HG02642 (cell line): Measurements from ENCODE around the gene VSIG8.

Source experiments
- ATAC-seq: cut with Tn5 transposase; IDR thresholded peaks from one replicate; pipeline ENCODE4 v1.9.1; 2021; ENCODE audit warnings: mild to moderate bottlenecking; ENCODE audit not compliant: unreplicated experiment, poor library complexity

Gene VSIG8

DNA sequence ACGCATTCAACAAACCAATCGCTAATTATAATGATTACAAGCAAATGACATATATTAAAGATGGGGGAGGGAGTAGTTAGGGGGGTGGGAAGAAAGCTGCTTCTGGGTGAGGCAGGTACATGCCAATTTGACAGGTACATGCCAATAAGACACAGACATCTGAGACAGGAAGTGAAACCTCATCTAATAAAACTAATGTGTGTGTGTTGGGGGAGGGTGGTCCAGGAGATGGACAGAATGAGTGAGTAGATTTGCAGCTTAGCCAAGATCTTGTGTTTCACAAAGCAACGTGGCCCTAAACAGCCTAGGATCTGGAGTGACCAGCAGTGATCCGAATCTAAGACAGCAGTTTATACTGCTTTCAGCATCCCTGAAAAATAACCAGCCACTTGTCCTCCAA, 26.7 kb upstream of the VSIG8 start:
- ATAC-seq: no peak

DNA sequence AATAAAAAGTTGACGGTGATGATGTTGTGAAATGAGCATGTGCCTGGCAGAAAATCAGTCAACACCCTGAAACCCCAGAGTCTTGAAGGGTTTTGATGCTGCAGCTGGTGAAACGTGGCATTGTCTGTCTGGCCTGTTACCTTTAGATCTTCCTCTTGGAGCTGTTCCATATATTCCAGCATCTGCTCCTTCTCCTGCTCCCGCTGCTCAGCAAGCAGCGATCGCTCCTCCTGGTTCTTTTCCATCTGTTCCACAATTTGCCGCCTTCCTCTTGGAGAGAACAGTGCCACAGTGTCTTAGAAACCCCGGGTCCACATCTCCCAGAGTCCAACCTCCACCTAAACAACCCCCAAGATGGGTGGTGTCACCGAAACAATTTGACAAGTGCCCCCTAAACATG, 21.8 kb upstream of the VSIG8 start:
- ATAC-seq: no peak

DNA sequence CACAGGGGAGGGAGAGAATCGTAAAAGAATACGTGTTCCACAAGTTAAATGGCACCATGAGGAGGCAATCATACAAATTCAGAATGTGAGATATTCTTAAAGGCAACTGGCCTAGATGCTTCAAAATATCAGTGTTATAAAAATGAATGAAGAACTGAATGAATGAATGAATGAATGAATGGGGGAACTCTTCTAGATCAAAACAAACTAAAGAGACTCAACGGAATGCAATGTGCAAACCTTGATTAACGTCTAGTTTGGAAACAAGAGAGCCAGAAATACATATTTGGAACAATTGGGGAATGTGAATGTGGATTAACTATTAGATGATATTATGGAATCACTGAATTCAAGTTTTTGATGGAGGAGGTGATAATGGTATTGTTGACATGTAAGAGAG, 20.7 kb upstream of the VSIG8 start:
- no peak for ATAC-seq

DNA sequence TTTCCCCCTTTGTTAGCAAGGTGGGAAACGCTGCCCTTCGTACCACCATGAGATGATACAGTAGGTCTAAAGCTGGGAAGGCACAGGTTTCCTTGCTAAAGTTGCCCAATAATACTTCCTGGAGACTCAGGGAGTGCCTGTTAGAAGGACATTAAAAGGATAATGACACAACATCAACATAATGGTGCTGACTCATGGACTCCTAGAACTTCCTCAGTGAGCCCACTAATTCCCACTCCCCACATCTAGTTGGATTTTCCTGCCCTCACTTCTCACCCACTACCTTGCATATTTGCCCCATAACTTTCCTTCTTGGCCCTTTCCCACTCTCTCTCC, 20.0 kb upstream of the VSIG8 start:
- ATAC-seq: no peak

DNA sequence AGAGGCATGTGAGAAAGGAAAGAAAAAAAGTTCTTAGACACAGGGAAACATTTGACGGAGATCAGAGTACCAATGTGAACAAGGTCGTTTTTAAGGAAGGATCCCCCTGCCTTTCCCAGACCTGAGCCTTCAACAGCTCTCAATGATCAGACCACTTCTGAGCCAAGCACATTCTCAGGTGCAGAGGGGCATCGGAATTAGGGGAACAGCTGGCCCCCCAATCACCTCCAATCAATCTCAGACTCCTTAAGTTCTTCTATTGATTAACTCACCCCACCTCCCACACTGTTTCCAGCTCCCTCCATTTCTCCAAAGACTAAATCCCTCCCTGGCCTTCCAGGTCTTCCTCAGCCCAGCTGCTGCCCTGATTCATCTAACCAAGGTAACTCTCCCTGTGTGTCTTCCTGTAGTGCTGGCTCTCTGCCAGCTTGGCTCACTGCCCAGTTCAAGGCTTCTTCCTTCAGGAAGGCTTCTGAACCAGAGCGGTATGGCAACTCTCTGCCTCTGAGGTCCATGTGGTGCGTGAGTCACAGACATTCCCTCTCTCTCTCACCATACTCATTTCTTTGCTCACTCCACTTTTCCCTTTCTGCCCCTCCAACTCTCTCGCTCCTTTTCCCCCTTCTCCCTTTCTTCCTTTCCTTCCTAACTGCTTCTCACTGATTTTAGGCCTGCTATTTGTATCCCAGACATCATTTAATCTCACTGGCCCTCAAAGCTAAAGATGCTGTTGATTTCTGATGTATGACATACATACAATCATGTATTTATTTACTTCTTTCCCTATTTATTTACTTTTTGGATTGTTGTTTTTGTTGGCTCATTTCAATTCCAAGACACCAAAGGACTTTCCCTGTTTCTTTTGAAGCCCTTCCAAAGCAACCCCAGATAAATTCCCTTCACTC, 19.4 kb upstream of the VSIG8 start:
- no peak for ATAC-seq

DNA sequence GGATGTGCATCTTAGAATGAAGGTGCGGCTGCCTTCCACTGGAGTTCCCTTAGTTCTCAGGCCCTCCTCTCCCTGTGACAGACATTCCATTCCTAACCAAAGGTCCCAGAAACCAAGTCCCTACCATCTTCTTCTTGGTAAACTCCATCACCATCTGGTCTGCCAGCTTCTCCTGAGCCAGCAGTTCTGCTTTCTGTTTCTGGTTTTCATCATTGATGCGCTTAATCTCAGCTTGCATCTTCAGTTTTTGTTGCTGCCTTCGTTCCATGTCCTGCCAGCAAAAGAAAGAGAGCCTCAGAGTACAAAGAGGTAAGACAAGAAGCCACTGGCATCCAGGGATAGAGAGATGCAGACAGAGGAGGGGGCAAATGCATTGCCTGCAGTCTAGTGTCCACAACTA, 18.0 kb upstream of the VSIG8 start:
- no peak for ATAC-seq

DNA sequence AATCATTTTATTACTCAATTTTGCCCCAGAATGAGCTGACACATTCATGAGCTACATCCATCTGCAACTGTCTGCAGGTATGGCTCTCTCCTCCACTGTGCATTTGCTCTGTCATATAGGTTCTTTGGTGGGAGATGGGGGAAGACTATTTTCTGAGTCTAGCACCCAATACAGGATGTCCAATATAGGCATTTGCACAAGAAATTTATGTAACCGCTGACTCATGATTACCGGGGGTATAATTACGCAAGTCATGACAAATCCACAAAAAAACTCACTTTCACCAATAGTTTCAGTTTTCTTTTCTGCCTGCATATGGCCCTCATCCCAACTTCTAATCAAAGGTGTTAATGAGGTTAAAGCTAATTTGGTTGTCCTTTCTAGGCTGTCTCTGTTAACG, 17.5 kb upstream of the VSIG8 start:
- ATAC-seq: no peak

DNA sequence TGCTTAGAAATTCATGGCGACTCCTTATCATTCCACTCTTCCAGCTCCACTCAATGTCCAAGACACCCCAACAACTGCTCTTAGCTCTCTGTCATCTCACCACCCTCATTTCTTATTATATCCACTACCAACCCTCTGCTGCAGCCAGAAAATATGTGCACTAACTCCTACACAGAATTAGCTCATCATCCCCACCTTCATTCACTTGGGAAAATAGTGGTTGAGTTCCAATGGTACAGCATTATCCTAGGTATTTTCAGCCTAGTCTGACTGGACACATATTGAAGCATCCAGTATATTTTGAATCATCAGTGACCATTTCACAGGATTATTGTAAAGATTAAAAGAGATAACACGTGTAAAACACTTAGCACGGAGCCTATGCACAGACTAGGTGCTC, 16.7 kb upstream of the VSIG8 start:
- no peak for ATAC-seq

DNA sequence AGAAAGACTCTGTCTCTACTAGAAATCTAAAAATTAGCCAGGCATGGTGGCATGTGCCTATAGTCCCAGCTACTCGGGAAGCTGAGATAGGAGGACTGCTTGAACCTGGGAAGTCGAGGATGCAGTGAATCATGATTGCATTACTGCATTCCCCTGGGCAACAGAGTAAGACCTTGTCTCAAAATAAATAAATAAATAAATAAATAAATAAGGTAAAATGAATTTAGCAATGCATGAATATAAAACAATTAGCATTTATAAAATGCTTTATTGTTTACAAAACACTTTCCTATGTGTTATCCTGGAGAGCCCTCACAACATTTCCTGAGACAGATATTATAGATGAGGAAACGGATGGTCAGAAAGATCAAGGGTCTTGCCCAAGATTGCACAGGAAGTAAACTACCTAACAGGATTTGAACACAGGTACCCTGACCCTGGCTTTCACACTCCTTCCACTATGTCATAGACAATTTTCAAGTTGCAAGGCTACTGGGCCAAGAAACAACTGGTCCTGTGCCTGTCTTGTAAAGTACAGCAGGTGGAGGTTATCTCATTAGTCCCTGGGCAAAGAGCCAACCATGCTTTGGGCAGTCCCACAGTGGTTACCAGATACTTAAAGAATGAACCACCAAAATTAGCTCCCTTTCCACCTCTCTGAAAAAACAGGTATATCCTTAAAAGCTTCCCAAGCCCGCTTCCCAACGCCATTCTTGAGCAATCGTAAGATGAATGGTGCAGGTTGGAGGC, 15.4 kb upstream of the VSIG8 start:
- no peak for ATAC-seq

DNA sequence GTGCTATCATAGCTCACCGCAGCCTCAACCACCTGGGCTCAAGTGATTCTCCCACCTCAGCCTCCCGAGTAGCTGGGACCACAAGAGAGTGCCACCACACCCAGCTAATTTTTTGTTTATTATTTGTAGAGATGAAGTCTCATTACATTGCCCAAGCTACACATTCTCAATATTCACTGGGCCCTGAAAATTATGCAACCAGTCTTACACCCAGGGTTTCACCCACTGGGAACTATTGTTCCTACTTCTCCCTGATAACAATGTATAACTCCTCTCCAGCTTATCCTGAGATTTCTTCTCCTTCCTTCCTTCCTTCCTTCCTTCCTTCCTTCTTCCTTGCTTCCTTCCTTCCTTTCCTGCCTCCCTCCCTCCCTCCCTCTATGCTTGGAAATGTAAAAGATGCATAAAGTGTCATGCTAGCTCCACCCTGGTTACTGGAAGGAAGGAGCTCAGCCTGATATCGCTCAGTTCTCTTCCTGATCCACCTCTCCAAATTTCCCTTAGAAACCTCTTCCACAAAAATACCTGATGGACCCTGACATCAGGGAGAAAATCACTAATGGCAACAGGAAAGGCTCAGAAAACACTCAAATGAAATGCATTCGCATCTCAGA, 11.2 kb upstream of the VSIG8 start:
- ATAC-seq: no peak

DNA sequence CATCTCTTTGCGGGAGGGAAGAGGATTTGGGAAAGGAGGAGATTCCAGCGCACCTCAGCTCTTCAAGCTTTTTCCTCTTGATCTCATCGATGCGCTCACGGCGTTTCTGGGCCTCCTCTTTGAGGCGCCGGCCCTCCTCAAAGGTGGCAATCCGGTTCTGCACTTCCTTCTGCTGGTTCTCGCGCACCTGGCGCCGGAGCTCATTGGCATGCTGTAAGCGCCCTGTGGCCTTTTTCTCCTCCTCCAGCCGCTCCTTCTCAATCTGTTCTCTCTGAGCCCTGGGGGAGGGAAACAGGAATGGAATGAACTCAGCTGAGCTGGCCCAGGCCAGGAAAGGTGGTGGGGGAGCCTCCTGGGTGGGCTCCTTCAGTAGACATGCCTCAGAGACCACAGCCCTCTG, 10.4 kb upstream of the VSIG8 start:
- ATAC-seq: no peak

DNA sequence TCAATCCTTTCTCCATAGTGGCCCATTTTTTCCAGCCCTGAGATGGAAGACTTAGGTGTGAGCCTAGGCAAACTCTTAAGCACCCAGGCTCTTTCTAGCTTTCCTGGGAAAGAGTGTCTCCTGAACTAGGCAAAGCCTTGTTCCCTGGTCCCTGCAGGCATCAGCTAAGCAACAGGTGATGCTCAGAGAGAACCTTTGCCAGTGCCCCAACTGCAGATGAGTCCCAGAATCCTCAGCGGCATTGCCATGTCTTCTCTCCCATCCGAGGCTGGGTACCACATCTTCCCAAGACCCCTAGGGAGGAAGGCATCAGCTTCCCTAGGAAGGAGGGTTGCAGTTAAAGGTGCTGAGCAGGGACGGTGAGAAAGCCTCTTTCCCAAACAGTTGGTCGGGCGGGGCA, 8.2 kb upstream of the VSIG8 start:
- no peak for ATAC-seq

DNA sequence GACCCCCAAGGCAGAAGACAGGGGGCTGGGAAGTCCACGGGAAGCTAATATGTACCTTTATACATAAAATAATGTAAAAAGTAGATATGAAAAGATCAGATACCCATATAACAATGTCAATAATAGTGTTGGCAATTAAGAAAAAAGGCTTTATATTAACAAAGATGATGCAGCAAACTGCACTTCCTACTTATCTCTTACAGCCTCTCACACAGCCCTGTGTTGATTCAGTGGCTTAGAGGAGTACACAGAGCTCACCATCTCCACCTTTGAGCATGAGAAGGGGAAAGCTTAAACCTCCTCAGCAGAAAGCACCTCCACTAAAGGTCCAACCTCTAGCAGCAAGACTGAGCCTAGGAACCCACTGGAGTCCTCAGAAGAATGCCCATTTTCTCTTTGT, 7.2 kb upstream of the VSIG8 start:
- ATAC-seq: no peak

DNA sequence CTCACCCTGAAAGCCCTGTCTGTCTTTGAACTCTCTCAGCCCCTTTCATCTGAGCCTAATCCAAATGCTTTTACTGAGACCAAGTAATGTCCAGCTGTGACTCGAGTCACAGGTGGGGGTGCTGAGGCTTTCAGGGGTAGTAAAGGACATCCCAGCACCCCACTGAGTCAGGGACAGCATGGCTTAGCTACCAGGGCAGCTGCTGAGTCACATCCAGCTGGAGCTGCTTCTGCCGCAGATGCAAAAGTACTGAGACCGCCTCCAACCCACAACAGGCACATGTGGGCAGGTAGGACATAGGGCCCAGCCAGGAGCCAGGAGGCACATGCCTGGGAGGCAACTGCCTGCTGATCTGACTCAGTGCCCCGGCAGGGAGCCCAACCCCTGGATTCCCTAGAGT, 6.7 kb upstream of the VSIG8 start:
- ATAC-seq: no peak

DNA sequence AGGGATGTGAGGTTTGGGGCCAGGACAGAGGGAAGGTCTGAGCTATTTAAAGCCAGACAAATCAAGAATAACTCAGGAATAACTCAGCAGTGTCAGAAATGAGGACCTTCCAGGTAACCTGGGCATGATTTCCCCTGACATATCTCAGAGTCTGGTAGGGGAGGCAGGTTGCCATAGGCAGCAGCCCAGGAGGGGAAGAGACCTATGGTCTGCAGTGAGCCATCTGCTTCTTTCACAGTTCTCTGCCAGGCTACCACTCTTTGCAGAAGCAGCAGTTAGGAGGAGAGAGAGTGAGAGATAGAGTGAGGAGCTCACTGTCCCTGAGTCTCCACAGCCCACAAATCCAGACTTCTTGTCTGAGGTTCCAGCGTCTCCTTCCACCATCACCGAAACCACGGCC, 6.3 kb upstream of the VSIG8 start:
- ATAC-seq: no peak

DNA sequence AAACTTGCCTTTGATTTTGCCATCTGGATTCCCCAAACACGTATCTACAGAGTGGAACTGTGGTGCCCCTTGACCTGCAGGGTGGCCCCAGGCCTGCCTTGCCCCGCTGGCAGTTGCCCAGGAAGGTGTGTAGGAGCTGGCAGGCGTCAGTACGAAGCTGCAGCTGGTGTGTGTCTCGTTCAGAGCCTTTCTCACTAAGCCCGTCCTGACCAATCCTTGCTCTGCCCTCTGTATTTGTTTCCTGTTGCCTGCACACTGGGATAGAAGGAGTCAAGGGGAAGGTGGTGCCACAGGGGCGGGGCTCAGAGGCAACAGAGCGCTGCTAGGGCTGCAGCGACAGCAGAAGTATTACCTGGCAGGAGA, 5.2 kb upstream of the VSIG8 start:
- no peak for ATAC-seq

DNA sequence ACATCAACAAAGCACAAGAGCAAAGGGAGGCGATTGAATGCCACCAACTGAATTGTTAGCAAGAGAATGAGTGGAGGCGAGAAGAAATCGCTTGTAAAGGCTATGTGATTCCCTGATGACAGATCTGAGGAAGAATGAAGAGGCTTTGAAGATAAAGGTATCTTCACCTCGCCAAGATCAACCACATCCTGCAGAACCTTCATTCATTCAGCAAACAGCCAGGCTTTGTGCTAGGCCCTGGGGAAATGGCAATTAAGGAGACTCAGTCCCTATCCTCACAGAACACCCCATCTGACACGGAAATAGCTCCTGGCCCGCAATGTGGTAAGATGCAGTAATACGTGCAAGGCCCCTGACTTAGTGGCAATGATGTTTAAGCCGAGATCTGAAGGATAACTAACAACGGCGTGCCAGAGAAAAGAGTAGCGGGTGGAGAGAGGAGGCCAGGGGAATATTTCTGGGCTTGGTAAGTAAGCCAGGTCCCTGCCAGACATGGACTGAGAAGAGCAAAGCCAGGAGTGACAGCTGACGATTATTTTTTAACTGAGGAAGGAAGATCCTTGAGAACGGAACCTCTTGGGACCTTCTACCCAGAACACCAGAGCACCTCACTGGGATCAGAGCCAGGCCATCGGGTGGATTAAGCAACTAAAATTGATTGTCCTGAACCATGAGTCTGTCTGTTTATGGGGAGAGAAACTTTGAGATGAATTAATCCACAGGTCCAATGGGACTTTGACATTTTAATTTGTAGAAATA, 4.6 kb upstream of the VSIG8 start:
- ATAC-seq: no peak

DNA sequence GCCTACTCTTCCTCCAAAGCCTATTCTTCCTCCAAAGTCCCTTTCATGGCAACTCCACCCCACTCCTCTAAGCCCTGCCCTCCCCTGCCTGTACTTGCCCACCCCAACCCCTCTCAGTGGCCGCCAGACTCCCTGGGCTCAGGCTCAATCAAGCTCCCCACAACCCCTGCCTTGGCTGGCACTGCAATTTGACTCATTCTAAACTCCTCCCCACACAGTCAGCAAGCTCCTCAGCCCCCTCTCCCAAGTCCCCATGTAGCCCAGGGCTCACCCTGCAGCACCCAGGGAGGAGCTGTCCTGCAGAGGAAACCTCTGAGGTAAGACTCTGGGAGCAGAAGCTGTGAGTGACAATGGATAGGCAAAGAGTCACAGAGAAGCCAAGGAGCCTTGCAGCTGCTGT, 3.6 kb upstream of the VSIG8 start:
- no peak for ATAC-seq

DNA sequence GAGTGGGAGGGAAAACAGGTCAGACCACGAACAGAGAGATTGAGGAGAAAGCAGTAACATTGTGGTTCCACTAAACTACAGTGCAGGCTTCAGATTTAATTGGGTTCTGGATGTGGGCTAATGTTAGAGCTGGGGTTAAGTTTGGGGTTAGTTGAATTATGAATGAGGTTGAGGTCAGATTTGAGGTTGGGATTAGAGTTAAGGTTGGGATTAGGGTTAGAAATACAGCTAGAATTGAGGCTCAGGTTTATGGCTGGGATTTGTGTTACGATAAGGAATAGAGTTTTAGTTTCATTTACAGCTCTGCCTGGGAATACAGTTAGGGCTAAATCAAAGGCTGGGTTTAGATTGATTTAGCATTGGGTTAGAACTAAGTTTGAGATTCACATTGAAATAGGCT, 1.8 kb upstream of the VSIG8 start:
- ATAC-seq: no peak

DNA sequence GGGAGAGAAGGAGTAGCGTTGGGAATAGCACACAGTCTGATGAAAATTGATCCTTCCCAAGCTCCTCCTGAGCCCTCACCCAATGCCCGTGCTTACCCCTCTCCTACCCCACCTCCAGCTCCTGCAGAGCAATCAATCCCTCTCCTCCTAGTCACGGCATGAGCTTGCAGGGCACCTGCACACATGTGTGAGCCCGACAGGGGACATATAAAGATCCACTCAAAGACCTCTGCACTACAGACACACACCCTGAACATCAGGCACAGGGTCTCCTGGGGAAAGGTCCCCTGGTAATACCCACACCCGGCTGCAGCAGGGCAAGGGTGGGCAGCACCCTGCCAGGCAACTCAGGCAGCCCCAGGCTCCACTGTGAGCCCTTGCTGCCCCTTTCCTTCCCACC, 426 bp downstream of the VSIG8 start:
- ATAC-seq: no peak

DNA sequence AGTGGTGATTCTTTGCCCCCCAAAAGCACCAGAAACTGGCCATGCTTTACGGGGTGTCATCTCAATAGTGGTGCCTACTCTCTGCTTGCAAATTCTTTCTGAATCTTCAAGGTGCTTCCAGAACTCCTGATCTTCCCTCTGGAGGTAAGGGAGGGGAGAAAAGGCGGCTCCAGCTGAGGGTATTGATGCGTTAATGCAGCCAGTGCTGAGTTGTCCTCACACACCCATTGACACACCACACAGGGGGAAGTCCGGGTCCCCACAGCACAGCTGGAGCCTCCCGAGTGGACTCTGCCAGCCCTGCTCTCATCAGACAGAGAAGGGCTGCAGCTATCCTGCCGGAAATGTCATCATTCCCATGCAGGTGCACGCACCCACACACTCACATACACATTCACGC, 1.2 kb downstream of the VSIG8 start:
- ATAC-seq: no peak
